Astrocyte (in vitro differentiated cells and primary cell): ENCODE measurements around the gene PCP4L1. TPM values are rescaled to one million over a fixed set of nuclear protein-coding genes. Genes with fewer than 3 reads are reported as not detected.

ENCODE experiments used
- DNase-seq: peaks from one replicate; pipeline ENCODE4 v3.0.0-alpha.2; 2010; ENCODE audit warnings: low read depth
- FAIRE-seq: peaks from 2 replicates; lab custom pipeline; 2011; peaks lifted over from hg19 to GRCh38; lab: Jason Lieb, UNC
- H2AFZ ChIP-seq: 2 replicates; pipeline ENCODE4 v1.6.0; 2012; ENCODE audit warnings: low read depth, low read length, inconsistent platforms
- H3K27ac ChIP-seq: 2 replicates; pipeline ENCODE4 v1.5.1; 2011; ENCODE audit warnings: low read depth, low read length, inconsistent platforms
- H3K27me3 ChIP-seq: 2 replicates; pipeline ENCODE4 v1.6.0; 2011; ENCODE audit warnings: low read length, inconsistent platforms; ENCODE audit not compliant: insufficient read depth
- H3K36me3 ChIP-seq: 2 replicates; pipeline ENCODE4 v1.5.1; 2011; ENCODE audit warnings: low read length, inconsistent platforms; ENCODE audit not compliant: insufficient read depth
- H3K4me1 ChIP-seq: 2 replicates; pipeline ENCODE4 v1.5.1; 2011; ENCODE audit warnings: low read length, inconsistent platforms; ENCODE audit not compliant: insufficient read depth
- H3K4me2 ChIP-seq: 2 replicates; pipeline ENCODE4 v1.6.0; 2012; ENCODE audit warnings: low read length, inconsistent platforms
- H3K4me3 ChIP-seq: 2 replicates; pipeline ENCODE4 v1.5.1; 2011; ENCODE audit warnings: low read depth, mild to moderate bottlenecking, low read length, inconsistent platforms; ENCODE audit not compliant: insufficient read depth
- H3K79me2 ChIP-seq: 2 replicates; pipeline ENCODE4 v1.6.0; 2012; ENCODE audit warnings: mild to moderate bottlenecking, low read length, inconsistent platforms; ENCODE audit not compliant: insufficient read depth
- H3K9ac ChIP-seq: 2 replicates; pipeline ENCODE4 v1.6.0; 2012; ENCODE audit warnings: mild to moderate bottlenecking, low read length, inconsistent platforms
- H3K9me3 ChIP-seq: 2 replicates; pipeline ENCODE4 v1.5.1; 2012; ENCODE audit warnings: low read depth, mild to moderate bottlenecking, low read length, inconsistent platforms; ENCODE audit not compliant: insufficient read depth
- H4K20me1 ChIP-seq: 2 replicates; pipeline ENCODE4 v1.6.0; 2012; ENCODE audit warnings: low read length, inconsistent platforms; ENCODE audit not compliant: insufficient read depth
- H3K27ac Mint-ChIP-seq: one replicate; pipeline ENCODE4 v1.8.0; 2021; ENCODE audit warnings: mild to moderate bottlenecking, mixed read lengths; ENCODE audit not compliant: unreplicated experiment
- H3K27me3 Mint-ChIP-seq: one replicate; pipeline ENCODE4 v1.8.0; 2021; ENCODE audit warnings: low read depth, mixed read lengths; ENCODE audit not compliant: unreplicated experiment
- H3K36me3 Mint-ChIP-seq: one replicate; pipeline ENCODE4 v1.8.0; 2021; ENCODE audit warnings: low read depth, mixed read lengths; ENCODE audit not compliant: unreplicated experiment
- H3K4me1 Mint-ChIP-seq: one replicate; pipeline ENCODE4 v1.8.0; 2021; ENCODE audit warnings: low read depth, mixed read lengths; ENCODE audit not compliant: unreplicated experiment
- H3K4me3 Mint-ChIP-seq: one replicate; pipeline ENCODE4 v1.8.0; 2021; ENCODE audit warnings: mild to moderate bottlenecking, moderate library complexity, mixed read lengths; ENCODE audit not compliant: unreplicated experiment
- H3K9me3 Mint-ChIP-seq: one replicate; pipeline ENCODE4 v1.8.0; 2021; ENCODE audit warnings: mild to moderate bottlenecking, mixed read lengths; ENCODE audit not compliant: unreplicated experiment
- CTCF ChIP-seq: IDR thresholded peaks from 2 replicates; pipeline ENCODE4 v1.5.1; 2011; ENCODE audit warnings: low read depth, mild to moderate bottlenecking, inconsistent platforms, low read length, moderate library complexity; ENCODE audit not compliant: insufficient read depth
- EZH2 ChIP-seq: IDR thresholded peaks from 2 replicates; pipeline ENCODE4 v1.6.1; 2012; ENCODE audit warnings: mild to moderate bottlenecking, low read length, inconsistent platforms; ENCODE audit not compliant: insufficient read depth
- total RNA-seq: library from RNA; stranded (reverse); gene quantifications from 2 replicates; pipeline ENCODE4 v1.2.1, GENCODE V29; 2021

Gene PCP4L1
- total RNA-seq, 1 donor from 2014 or later, result not detected

- Histone ChIP-seq H3K4me3 (no peak overlapping the region), H3K79me2 (no peaks in the 10 kb centered on the region), H4K20me1 (no peaks in the 10 kb centered on the region), H3K27ac (peak overlapping the region; percentile 48), H3K9me3 (no peaks in the 10 kb centered on the region), H3K4me1 (peaks cover 14% of the 10 kb centered on the region), H3K9ac (peak overlapping the region; percentile 48), H3K4me2 (peak overlapping the region; percentile 52), H2AFZ (no peak overlapping the region), H3K27me3 (no peaks in the 10 kb centered on the region), H3K36me3 (peaks cover 18% of the 10 kb centered on the region)
- FAIRE-seq (no peak), DNase-seq (peak; percentile 75)
- no peaks in the 10 kb centered on the region for H3K9me3 Mint-ChIP-seq
- H3K27me3 Mint-ChIP-seq, result peaks cover 3% of the 10 kb centered on the region
- peak overlapping the region; percentile 96 for H3K27ac Mint-ChIP-seq
- H3K4me1 Mint-ChIP-seq, result peaks cover 15% of the 10 kb centered on the region
- TF ChIP-seq EZH2, result no peak
- TF ChIP-seq CTCF, result no peak
- H3K4me3 Mint-ChIP-seq, result no peak overlapping the region
- H3K36me3 Mint-ChIP-seq, result peaks cover 19% of the 10 kb centered on the region
Measured at GRCh38 chr1:161216945-161217712, 41.4 kb upstream of the PCP4L1 start.

GRCh38 chr1:161217831-161218230, 40.7 kb upstream of the PCP4L1 start:
- H3K4me2 ChIP-seq, result peak overlapping the region; percentile 52
- Mint-ChIP-seq H3K27me3 (peaks cover 5% of the 10 kb centered on the region), H3K27ac (peak overlapping the region; percentile 77)

More at GRCh38 chr1:161217831-161218230, 40.7 kb upstream of the PCP4L1 start:
- no peak overlapping the region for H2AFZ ChIP-seq
- no peaks in the 10 kb centered on the region for H3K9me3 ChIP-seq
- peaks cover 17% of the 10 kb centered on the region for H3K36me3 Mint-ChIP-seq
- peak overlapping the region; percentile 48 for H3K9ac ChIP-seq
- FAIRE-seq (no peak), DNase-seq (no peak)
- no peaks in the 10 kb centered on the region for H3K79me2 ChIP-seq
- H3K36me3 ChIP-seq, result peaks cover 16% of the 10 kb centered on the region
- H3K27me3 ChIP-seq, result no peaks in the 10 kb centered on the region
- peaks cover 14% of the 10 kb centered on the region for H3K4me1 ChIP-seq
- H3K4me3 Mint-ChIP-seq, result no peak overlapping the region
- H3K27ac ChIP-seq, result peak overlapping the region; percentile 48
- H3K4me1 Mint-ChIP-seq, result peaks cover 15% of the 10 kb centered on the region
- no peaks in the 10 kb centered on the region for H4K20me1 ChIP-seq
- H3K4me3 ChIP-seq, result no peak overlapping the region
- H3K9me3 Mint-ChIP-seq, result no peaks in the 10 kb centered on the region
- no peak for TF ChIP-seq CTCF
- TF ChIP-seq EZH2, result no peak
